GM08714 (cell line): Measurements from ENCODE around the gene APBA2.

Source experiments
- H3K4me3 ChIP-seq: fragments of 200-500 bp; sonication (Bioruptor generic); 2 replicates; pipeline ENCODE4 v1.5.1; 2014; ENCODE audit warnings: mild to moderate bottlenecking, low read length, inconsistent platforms
- ZNF274 ChIP-seq: IDR thresholded peaks from 2 replicates; pipeline ENCODE4 v1.6.1; 2012; ENCODE audit warnings: mild to moderate bottlenecking, low read depth, low read length

APBA2 gene

DNA sequence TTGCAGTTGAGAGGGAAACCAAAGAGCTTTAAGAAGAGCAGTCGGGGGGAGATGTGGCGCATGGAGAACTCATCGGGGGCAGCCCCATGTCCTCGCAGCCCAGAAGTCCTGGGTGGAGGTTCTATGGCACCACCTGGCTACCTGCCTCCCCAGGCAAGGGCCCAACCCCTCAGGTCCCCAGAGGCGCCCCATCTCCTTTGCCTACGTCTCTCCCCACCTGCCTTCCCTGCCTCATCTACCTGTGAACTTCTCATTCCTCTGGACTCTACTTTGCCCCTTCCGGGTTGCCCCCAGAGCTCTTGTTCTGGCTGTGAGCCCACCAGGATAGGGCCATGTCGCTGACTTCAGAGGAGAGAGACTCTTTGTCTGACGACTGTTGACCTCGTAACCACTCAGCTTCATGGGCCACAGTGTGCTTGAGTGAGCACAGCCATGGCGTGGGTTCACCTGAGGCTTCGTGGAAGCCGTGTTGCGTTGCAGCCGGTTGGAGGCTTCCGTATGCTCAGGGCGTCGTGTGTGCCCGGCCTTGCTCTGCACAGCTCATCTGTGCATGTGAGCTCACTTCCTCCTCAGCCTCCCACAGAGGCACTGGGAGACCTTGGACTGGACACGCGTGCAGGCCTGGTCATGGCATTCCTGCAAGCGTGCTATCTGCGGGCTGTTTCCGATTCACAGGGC lies 13.4 kb downstream of the APBA2 start:
- TF ChIP-seq ZNF274, result no peak
- H3K4me3 ChIP-seq, result no peak overlapping the region

- TF ChIP-seq ZNF274, result no peak
- H3K4me3 ChIP-seq, result no peak overlapping the region
Observed at GRCh38 chr15:28900041-28900891, 14.5 kb downstream of the APBA2 start.

GRCh38 chr15:28900892-28901586 lies 15.3 kb downstream of the APBA2 start:
- TF ChIP-seq ZNF274, result no peak
- H3K4me3 ChIP-seq, result no peak overlapping the region

DNA sequence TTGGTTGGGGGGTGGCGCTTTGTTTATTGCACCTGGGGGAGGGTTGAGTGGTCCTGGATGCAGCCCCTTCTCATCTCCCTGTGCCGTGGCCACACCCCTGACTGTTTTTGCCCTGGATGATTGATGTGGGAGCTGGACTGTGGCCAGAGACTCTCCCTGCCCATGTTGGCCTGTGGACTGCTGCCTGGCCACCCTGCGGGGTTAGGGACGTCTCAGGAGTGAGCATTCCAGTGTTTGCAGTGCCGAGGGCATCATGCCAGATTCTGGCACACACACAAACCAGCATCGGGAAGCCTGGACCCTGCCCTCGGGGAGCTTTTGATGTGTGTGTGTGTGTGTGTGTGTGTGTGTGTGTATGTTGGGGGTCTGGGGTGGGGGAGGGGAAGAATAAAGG lies 15.8 kb downstream of the APBA2 start:
- H3K4me3 ChIP-seq, result no peak overlapping the region
- TF ChIP-seq ZNF274, result no peak

DNA sequence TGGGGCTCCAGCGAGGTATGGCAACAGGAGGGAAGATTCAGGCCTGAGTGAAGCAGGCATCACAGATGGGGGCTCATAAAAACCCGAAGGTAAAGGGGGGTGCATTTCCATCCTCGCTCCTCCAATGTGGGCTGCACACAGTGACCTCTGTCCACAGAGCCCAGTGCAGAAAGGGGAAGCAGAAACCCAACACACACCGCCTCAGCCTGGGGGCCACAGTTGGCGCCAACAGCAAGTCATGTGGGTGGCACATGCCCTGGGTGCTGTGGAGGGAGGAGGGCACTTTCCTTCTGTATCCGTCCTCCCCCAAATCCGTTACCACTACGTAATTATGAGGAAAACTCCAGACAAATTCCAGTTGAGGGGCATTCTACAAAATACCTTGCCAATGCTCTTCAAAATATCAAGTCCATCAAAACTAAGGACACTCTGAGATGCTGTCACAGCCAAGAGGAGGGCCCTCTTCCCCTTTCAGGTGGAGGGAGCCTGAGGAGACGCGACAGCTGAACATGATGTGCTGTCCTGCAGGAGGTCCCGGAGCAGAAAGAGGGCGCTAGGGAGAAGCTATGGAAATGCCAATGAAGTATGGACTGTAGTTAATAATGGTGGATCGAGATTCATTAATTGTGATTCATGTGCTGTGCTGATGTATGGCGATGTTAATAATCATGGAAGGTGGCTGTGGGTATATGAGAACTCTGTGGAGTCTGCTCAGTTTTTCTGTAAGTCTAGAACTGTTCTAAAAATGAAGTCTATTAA lies 16.4 kb downstream of the APBA2 start:
- H3K4me3 ChIP-seq, result no peak overlapping the region
- TF ChIP-seq ZNF274, result no peak

- TF ChIP-seq ZNF274, result no peak
- H3K4me3 ChIP-seq, result no peak overlapping the region
Observed at GRCh38 chr15:28902856-28903255, 17.1 kb downstream of the APBA2 start.

DNA sequence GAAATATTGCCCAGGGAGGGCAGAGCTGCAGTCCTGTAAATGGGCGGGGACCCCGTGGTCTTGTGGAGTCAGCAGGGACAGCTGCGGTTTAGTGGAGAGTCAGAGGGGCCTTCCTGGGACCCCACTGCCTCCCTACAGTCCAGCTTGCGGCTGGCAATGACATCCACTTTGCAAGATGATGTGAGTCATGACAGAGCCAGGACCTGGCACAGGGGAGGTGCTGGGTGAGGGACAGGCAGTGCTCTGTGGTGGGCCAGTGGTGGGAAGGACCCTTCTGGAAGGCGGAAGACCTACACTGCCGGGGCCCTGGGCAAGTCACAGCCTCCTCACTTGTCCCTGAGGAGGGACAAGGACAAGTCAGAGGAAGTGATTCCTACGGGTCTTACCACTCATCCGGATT lies 17.8 kb downstream of the APBA2 start:
- TF ChIP-seq ZNF274, result no peak
- H3K4me3 ChIP-seq, result no peak overlapping the region

DNA sequence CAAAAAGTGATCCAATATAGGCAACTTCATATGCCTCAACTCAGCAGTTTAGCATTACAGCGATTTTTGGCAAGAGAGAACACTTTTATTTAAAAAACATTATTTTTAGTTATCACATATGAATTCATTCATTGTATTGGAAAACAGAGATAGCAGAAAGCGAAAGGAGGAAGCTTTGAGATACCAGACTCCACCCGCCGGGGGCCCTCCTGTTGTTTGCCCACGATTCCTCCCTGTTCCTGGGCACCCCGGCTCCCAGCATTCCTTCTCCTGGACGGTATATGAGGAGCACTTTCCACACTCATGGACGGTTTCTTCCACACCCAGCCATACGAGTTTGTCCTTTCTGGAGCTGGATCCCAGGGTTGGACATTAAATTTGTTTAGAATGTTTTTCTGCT lies 18.2 kb downstream of the APBA2 start:
- H3K4me3 ChIP-seq, result no peak overlapping the region
- no peak for TF ChIP-seq ZNF274

- TF ChIP-seq ZNF274, result no peak
- no peak overlapping the region for H3K4me3 ChIP-seq
Observed at GRCh38 chr15:28904541-28905315, 19.0 kb downstream of the APBA2 start.

DNA sequence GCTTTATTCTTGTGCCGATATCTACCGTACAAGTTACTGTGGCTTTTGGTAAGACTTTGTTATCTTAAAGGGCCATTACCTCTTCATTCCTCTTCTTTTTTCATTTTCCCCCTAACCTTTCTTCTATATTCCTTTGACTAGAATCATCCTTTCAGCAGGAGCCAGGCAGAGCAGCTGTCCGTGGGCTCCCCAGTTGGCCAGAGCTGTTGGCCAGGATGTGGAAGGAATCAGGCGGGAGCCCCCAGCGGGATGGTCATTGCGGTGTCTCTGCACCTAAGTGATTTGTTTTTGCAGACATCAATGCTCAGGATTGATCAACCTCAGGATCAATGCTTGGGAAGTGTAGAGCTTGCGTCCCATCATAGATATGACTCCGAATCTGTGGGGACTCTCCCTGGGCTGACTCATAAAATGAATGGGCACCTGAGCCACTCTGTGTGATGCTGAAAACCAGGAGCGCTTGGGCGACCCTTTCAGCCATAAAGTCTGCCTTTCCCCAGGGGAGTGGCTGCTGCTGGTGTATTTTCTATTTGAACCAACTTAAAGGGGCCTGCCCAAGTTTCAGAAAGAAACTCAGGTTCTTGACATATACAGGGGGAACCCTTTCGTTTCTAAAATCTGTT lies 21.7 kb downstream of the APBA2 start:
- H3K4me3 ChIP-seq, result no peak overlapping the region
- TF ChIP-seq ZNF274, result no peak

- no peak for TF ChIP-seq ZNF274
- H3K4me3 ChIP-seq, result no peak overlapping the region
Observed at GRCh38 chr15:28909958-28910500, 24.3 kb downstream of the APBA2 start.

GRCh38 chr15:28911310-28911931 lies 25.6 kb downstream of the APBA2 start:
- H3K4me3 ChIP-seq, result no peak overlapping the region
- TF ChIP-seq ZNF274, result no peak
